ENCODE results near the gene ARL1.

DNA sequence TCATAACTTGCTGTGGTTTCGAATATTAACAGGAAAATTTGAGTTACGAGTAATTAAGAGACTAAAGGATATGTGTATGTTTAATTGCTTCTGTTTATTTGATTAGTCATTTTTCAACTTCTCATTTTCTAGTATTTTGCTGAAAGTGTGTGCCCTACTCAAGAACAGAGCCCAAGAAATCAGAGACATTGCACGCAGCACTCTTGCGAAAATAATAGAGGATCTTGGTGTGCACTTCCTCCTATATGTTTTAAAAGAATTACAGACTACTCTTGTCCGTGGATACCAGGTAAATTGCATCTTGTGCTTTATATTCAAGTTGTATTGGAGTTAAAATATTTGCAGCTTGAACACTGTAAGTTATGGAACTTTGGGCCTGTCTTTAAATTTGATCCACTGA lies 50.8 kb downstream of the ARL1 start:
- no peak for TF ChIP-seq POLR2A (IDR thresholded peaks at IDR 0.05)
- TF ChIP-seq, protein P1, sequence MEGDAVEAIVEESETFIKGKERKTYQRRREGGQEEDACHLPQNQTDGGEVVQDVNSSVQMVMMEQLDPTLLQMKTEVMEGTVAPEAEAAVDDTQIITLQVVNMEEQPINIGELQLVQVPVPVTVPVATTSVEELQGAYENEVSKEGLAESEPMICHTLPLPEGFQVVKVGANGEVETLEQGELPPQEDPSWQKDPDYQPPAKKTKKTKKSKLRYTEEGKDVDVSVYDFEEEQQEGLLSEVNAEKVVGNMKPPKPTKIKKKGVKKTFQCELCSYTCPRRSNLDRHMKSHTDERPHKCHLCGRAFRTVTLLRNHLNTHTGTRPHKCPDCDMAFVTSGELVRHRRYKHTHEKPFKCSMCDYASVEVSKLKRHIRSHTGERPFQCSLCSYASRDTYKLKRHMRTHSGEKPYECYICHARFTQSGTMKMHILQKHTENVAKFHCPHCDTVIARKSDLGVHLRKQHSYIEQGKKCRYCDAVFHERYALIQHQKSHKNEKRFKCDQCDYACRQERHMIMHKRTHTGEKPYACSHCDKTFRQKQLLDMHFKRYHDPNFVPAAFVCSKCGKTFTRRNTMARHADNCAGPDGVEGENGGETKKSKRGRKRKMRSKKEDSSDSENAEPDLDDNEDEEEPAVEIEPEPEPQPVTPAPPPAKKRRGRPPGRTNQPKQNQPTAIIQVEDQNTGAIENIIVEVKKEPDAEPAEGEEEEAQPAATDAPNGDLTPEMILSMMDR (IDR thresholded peaks at IDR 0.05) = no peak
